ENCODE data around the gene NT5C3A. TPM values are rescaled to one million over a fixed set of nuclear protein-coding genes. Genes with fewer than 3 reads are reported as not detected.

Gene NT5C3A
- total RNA-seq, 4 donors from 2014 or later = 9.0 to 115 (median 55.7) TPM

DNA sequence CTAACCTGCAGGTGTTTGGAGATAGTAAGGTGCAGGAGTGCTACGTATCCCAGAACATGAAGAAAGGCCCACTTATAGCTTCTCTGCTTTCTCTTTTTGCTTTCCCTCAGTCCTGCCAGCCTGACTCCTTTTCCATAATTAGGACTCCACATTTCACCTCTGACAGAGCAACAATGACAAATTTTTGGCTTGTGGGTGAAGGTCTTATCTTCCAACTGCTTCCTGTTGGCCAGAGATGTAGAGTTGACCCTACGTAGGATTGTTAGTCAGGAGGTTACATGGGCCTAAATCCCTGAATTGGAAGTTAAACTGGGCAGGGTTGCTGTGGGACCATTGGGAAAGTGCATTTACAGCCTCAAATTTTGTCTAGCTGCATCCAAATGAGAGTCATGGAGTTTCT, 25.3 kb upstream of the NT5C3A start:
- no peak for DNase-seq
- Histone ChIP-seq H3K4me3 (no peak overlapping the region), H3K9me3 (no peaks in the 10 kb centered on the region), H3K4me1 (no peaks in the 10 kb centered on the region), H3K36me3 (no peaks in the 10 kb centered on the region), H3K27ac (no peak overlapping the region), H3K27me3 (no peaks in the 10 kb centered on the region)
- no peak for TF ChIP-seq EP300 (IDR thresholded peaks at IDR 0.05; ENCODE audit: low read depth)
- TF ChIP-seq, protein P1, sequence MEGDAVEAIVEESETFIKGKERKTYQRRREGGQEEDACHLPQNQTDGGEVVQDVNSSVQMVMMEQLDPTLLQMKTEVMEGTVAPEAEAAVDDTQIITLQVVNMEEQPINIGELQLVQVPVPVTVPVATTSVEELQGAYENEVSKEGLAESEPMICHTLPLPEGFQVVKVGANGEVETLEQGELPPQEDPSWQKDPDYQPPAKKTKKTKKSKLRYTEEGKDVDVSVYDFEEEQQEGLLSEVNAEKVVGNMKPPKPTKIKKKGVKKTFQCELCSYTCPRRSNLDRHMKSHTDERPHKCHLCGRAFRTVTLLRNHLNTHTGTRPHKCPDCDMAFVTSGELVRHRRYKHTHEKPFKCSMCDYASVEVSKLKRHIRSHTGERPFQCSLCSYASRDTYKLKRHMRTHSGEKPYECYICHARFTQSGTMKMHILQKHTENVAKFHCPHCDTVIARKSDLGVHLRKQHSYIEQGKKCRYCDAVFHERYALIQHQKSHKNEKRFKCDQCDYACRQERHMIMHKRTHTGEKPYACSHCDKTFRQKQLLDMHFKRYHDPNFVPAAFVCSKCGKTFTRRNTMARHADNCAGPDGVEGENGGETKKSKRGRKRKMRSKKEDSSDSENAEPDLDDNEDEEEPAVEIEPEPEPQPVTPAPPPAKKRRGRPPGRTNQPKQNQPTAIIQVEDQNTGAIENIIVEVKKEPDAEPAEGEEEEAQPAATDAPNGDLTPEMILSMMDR (IDR thresholded peaks at IDR 0.05) = no peak
- no peak for TF ChIP-seq POLR2A (IDR thresholded peaks at IDR 0.05)
- no peak for TF ChIP-seq POLR2AphosphoS5 (IDR thresholded peaks at IDR 0.05)
- 90 to 95% methylated on average over 2 of the region's 2 CpGs for WGBS, 2 donors (ENCODE audit: low coverage in 1 of 2)
- in situ Hi-C loops (cut with MboI; ENCODE audit: low pct_ligation_motif_present in 1 of 4, low pct_unique_long_range_greater_than_20kb in 1 of 4, low sequenced_read_pairs in 3 of 4) = no loop called here
- intact Hi-C loops (cut with DNase I; ENCODE audit: low total_unique reads) = no loop called here

DNA sequence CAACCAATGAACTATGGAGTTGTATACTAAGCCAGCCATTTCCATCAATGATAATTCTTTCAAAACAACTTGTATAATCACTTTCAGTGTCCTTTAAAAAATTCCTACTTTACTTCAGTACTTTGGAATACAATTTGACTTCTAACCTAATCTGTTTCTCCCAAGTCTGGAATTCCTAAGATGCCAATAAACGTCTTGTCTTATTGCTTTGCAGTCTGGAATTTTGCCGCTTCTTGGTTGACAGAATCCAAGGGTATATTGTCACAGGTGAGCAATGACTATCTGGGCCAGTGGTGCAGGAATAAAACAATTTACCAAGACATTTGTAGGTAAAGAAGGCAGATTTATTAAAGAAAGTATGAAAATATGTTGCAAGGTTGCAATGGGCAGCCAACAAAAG, 24.8 kb upstream of the NT5C3A start:
- H3K27ac ChIP-seq = no peak overlapping the region
- no peaks in the 10 kb centered on the region for H3K4me1 ChIP-seq
- TF ChIP-seq POLR2AphosphoS5 (IDR thresholded peaks at IDR 0.05) = no peak
- no peak for TF ChIP-seq POLR2A (IDR thresholded peaks at IDR 0.05)
- TF ChIP-seq, protein P1 (IDR thresholded peaks at IDR 0.05) = no peak
- TF ChIP-seq EP300 (IDR thresholded peaks at IDR 0.05; ENCODE audit: low read depth) = no peak
- 29 to 74% methylated on average over 2 of the region's 2 CpGs for WGBS, 2 donors (ENCODE audit: low coverage in 1 of 2)
- H3K27me3 ChIP-seq = no peaks in the 10 kb centered on the region
- intact Hi-C loops (cut with DNase I; ENCODE audit: low total_unique reads) = no loop called here
- no peak for DNase-seq
- H3K4me3 ChIP-seq = no peak overlapping the region
- no peaks in the 10 kb centered on the region for H3K36me3 ChIP-seq
- in situ Hi-C loops (cut with MboI; ENCODE audit: low pct_ligation_motif_present in 1 of 4, low pct_unique_long_range_greater_than_20kb in 1 of 4, low sequenced_read_pairs in 3 of 4) = no loop called here
- H3K9me3 ChIP-seq = no peaks in the 10 kb centered on the region

DNA sequence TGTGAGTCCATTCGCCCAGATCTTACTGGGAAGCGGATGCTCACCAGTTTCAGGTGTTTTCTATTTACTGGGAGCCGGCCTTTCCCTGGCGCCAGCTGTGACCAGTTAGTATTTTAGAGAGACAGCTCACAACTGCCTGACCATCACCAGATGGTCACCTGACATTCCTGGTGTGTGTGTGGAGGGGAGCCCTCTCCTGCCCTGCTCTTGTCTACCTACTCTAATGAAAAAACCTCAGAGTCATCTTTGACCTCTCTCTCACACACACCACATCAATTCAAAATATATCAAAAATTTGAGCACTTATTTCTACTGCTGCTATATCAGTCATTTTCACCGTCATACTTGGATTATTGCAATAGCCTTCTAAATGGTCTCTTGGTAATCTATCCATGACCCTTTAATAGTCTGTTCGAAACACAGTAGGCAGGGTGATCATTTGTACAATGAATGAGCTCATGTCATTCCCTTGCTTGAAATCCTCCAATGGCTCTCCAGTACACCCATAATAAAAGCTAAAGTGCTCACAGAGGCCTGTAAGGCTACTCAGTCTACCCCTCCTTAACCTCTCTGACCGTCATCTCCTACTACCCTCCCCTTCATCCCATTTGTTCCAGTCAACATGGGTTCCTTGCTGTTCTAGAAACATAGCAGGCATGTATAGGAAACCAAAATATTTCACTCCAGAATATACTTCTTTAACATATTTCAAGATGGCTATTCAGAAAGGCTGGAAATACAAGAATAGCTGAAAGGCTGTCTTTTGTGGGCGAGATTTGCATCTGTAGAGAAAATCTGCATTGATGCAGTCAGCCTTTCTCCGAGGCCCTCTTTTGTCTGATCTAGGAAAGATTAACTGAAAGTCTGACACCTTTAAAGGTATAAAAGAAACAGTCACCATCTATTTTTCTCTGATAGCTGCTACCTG, 17.5 kb upstream of the NT5C3A start:
- no peak for TF ChIP-seq POLR2A (IDR thresholded peaks at IDR 0.05)
- no peak for TF ChIP-seq EP300 (IDR thresholded peaks at IDR 0.05; ENCODE audit: low read depth)
- TF ChIP-seq, protein P1 (IDR thresholded peaks at IDR 0.05) = no peak
- no peak for TF ChIP-seq POLR2AphosphoS5 (IDR thresholded peaks at IDR 0.05)
- WGBS, 2 donors (ENCODE audit: low coverage in 1 of 2) = 91 to 92% methylated on average over 7 to 9 of the region's 9 CpGs
- H3K36me3 ChIP-seq = no peaks in the 10 kb centered on the region
- no peaks in the 10 kb centered on the region for H3K4me1 ChIP-seq
- intact Hi-C loops (cut with DNase I; ENCODE audit: low total_unique reads) (no loop called here), in situ Hi-C loops (cut with MboI; ENCODE audit: low pct_ligation_motif_present in 1 of 4, low pct_unique_long_range_greater_than_20kb in 1 of 4, low sequenced_read_pairs in 3 of 4) (no loop called here)
- no peaks in the 10 kb centered on the region for H3K27me3 ChIP-seq
- H3K9me3 ChIP-seq = no peaks in the 10 kb centered on the region
- no peak for DNase-seq
- no peak overlapping the region for H3K4me3 ChIP-seq
- H3K27ac ChIP-seq = no peak overlapping the region

DNA sequence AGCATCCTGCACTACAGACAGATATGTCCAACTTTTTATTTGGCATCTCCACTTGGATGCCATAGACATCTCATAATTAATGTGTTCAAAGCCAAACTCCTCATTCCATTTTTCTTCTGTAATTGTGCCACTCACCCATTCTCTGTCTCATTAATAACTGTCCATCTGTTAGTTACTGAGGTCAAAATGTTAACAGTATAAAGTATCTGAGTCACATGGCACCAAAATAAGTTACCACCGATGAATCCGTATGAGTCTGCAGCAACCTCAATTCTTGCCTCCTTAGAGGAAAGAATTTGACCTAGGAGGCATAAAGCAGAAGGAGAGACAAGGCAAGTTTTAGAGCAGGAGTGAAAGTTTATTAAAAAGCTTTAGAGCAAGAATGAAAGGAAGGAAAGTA, 16.5 kb upstream of the NT5C3A start:
- Histone ChIP-seq H3K4me3 (no peak overlapping the region), H3K36me3 (no peaks in the 10 kb centered on the region), H3K27me3 (no peaks in the 10 kb centered on the region), H3K9me3 (no peaks in the 10 kb centered on the region), H3K4me1 (no peaks in the 10 kb centered on the region), H3K27ac (no peak overlapping the region)
- intact Hi-C loops (cut with DNase I; ENCODE audit: low total_unique reads) (no loop called here), in situ Hi-C loops (cut with MboI; ENCODE audit: low pct_ligation_motif_present in 1 of 4, low pct_unique_long_range_greater_than_20kb in 1 of 4, low sequenced_read_pairs in 3 of 4) (no loop called here)
- 84 to 86% methylated on average over 2 of the region's 2 CpGs for WGBS, 2 donors (ENCODE audit: low coverage in 1 of 2)
- DNase-seq = no peak
- TF ChIP-seq, protein P1 (IDR thresholded peaks at IDR 0.05) = no peak
- no peak for TF ChIP-seq POLR2A (IDR thresholded peaks at IDR 0.05)
- TF ChIP-seq POLR2AphosphoS5 (IDR thresholded peaks at IDR 0.05) = no peak
- no peak for TF ChIP-seq EP300 (IDR thresholded peaks at IDR 0.05; ENCODE audit: low read depth)

All from transverse colon (tissue), 4 donors.